Skeletal muscle tissue (tissue), 4 donors: ENCODE results near the gene GDPGP1. TPM values are rescaled to one million over a fixed set of nuclear protein-coding genes. Genes with fewer than 3 reads are reported as not detected.

Experiments used
- H3K27ac ChIP-seq: one replicate; pipeline ENCODE4 v1.7.0; 2013; ENCODE audit warnings: mild to moderate bottlenecking, low read depth, low read length, inconsistent platforms
- H3K27me3 ChIP-seq, 3 donors: one replicate each; pipeline ENCODE4 v1.7.0; 2013; ENCODE audit warnings: low read length in 3 of 3; ENCODE audit not compliant: control insufficient read depth in 3 of 3, insufficient read depth in 3 of 3
- H3K36me3 ChIP-seq, 3 donors: one replicate each; pipeline ENCODE4 v1.7.0; 2013; ENCODE audit warnings: low read length in 3 of 3; ENCODE audit not compliant: control insufficient read depth in 3 of 3, insufficient read depth in 3 of 3
- H3K4me1 ChIP-seq, 3 donors: one replicate each; pipeline ENCODE4 v1.7.0; 2013; ENCODE audit warnings: low read length in 3 of 3, mild to moderate bottlenecking in 3 of 3; ENCODE audit not compliant: control insufficient read depth in 3 of 3, insufficient read depth in 3 of 3
- H3K4me3 ChIP-seq, 3 donors: one replicate each; pipeline ENCODE4 v1.7.0; 2013; ENCODE audit warnings: low read length in 3 of 3
- H3K9ac ChIP-seq, 3 donors: one replicate each; pipeline ENCODE4 v1.7.0; 2013; ENCODE audit warnings: low read length in 3 of 3, mild to moderate bottlenecking in 3 of 3, moderate library complexity in 2 of 3, low read depth in 1 of 3
- H3K9me3 ChIP-seq, 3 donors: one replicate each; pipeline ENCODE4 v1.7.0; 2013; ENCODE audit warnings: low read length in 3 of 3; ENCODE audit not compliant: control insufficient read depth in 3 of 3
- total RNA-seq: library from RNA; depleted of rRNA; stranded (reverse); fragments of >200 nt; gene quantifications from one replicate; pipeline ENCODE4 v1.2.3, GENCODE V29; 2014
- donor health status: Osteomylitis.

GDPGP1 gene
- total RNA-seq, 1 donor from 2014 or later, result 3.1 TPM

DNA sequence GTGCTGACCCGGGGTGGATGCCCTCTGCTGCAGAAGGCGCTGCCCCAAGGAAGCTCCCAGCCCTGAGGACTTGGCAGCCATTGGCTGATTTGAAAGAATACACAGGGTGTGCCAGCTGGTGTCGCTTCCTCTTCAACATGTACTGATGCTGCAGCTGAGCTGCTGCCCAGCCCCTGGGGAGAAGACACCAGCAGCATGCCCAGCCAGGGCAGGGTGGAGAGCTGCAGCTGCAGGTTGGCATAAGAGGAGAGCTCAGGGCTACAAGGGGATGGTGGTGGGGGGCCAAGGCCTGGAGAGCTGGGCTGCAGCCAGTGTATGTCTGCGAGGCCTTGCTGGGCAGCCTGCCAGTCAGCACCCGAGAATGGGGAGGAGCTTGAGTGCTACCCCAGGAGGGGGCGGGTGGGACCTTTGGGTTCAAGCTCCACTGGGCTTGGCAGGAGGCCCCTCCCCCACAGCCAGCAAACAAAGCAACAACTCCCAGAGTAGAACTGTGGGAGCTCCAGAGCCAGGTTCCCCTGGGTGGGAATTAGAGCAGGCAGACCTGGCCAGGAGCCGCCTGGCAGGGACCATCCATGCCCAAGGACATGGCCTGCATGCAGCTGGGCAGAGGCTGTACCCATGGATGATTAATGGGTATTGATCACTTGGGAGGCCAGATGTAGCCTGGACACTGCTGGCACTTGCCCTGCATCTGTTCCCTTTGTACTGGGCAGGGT is 42.1 kb upstream of the GDPGP1 start:
- Histone ChIP-seq H3K36me3 (no peaks in the 10 kb centered on the region), H3K27me3 (no peaks in the 10 kb centered on the region), H3K27ac (no peak overlapping the region), H3K9ac (peak overlapping the region in 1 of 3 donors; percentile 40), H3K4me1 (peaks cover 25 to 36% (median 26%) of the 10 kb centered on the region in 3 donors), H3K4me3 (no peak overlapping the region), H3K9me3 (no peaks in the 10 kb centered on the region)

GRCh38 chr15:90192961-90193786 is 40.8 kb upstream of the GDPGP1 start:
- Histone ChIP-seq H3K4me3 (peak overlapping the region in 1 of 3 donors; percentile 35), H3K4me1 (peaks cover 25 to 36% (median 26%) of the 10 kb centered on the region in 3 donors), H3K9me3 (no peaks in the 10 kb centered on the region), H3K36me3 (no peaks in the 10 kb centered on the region), H3K27ac (peak overlapping the region; percentile 47), H3K27me3 (no peaks in the 10 kb centered on the region), H3K9ac (peak overlapping the region in 2 of 3 donors; percentile 13 to 47)

- H3K36me3 ChIP-seq, result no peaks in the 10 kb centered on the region
Measured at GRCh38 chr15:90194655-90195054, 39.4 kb upstream of the GDPGP1 start.

GRCh38 chr15:90200534-90201129 is 33.4 kb upstream of the GDPGP1 start:
- H3K9ac ChIP-seq, result peak overlapping the region in 2 of 3 donors; percentile 64 to 80
- H3K4me1 ChIP-seq, result peaks cover 16 to 20% (median 19%) of the 10 kb centered on the region in 3 donors
- peaks cover 0 to 2% (median 2%) of the 10 kb centered on the region in 3 donors for H3K36me3 ChIP-seq
- H3K27ac ChIP-seq, result no peak overlapping the region
- no peaks in the 10 kb centered on the region for H3K9me3 ChIP-seq
- H3K4me3 ChIP-seq, result peak overlapping the region; percentile 57 to 81 (median 76)
- no peaks in the 10 kb centered on the region for H3K27me3 ChIP-seq

More at GRCh38 chr15:90194655-90195054, 39.4 kb upstream of the GDPGP1 start:
- Histone ChIP-seq H3K4me3 (no peak overlapping the region), H3K9me3 (no peaks in the 10 kb centered on the region), H3K27ac (no peak overlapping the region), H3K9ac (no peak overlapping the region), H3K27me3 (no peaks in the 10 kb centered on the region), H3K4me1 (peaks cover 25 to 36% (median 26%) of the 10 kb centered on the region in 3 donors)

GRCh38 chr15:90201130-90201943 is 32.7 kb upstream of the GDPGP1 start, which contains the start of gene SEMA4B:
TSS of gene SEMA4B (plus strand) at chr15:90201330. CDS start at chr15:90201579, 249 bp downstream.
- H3K27ac ChIP-seq, result peak within 1 kb of the TSS; percentile 7
- peak within 1 kb of the TSS; percentile 59 to 81 (median 76) for H3K4me3 ChIP-seq
- H3K36me3 ChIP-seq, result peaks cover 0 to 4% (median 2%) of the 10 kb centered on the region in 3 donors
- H3K4me1 ChIP-seq, result peaks cover 16 to 20% (median 19%) of the 10 kb centered on the region in 3 donors
- H3K9ac ChIP-seq, result peak within 1 kb of the TSS; percentile 64 to 80 (median 65)
- H3K9me3 ChIP-seq, result no peaks in the 10 kb centered on the region
- H3K27me3 ChIP-seq, result no peaks in the 10 kb centered on the region

DNA sequence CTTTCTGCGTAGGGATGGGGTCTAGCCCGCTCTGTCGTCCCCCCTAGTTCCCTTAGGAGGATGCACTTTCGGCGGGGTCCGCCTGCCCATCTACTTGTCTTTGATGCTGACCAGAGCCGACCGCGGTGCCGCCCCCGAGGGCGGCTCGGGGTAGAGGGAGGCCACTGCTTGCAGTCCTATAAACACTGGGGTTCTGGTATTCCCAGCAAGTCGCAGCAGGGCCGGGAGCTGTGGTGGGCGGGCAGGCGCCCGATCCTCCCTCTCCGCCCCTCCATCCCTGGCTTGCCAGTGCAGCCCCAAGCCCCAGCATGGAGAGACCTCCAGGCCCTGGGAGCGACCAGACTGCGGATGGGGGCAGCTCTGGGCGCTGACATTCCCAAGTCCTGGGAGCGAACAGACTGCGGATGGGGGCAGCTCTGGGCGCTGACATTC is 32.0 kb upstream of the GDPGP1 start:
- peak overlapping the region; percentile 59 to 81 (median 76) for H3K4me3 ChIP-seq
- peaks cover 0 to 6% (median 2%) of the 10 kb centered on the region in 3 donors for H3K36me3 ChIP-seq
- H3K27me3 ChIP-seq, result no peaks in the 10 kb centered on the region
- H3K9ac ChIP-seq, result peak overlapping the region in 2 of 3 donors; percentile 64 to 80
- H3K9me3 ChIP-seq, result no peaks in the 10 kb centered on the region
- H3K4me1 ChIP-seq, result peaks cover 16 to 20% (median 19%) of the 10 kb centered on the region in 3 donors
- no peak overlapping the region for H3K27ac ChIP-seq

DNA sequence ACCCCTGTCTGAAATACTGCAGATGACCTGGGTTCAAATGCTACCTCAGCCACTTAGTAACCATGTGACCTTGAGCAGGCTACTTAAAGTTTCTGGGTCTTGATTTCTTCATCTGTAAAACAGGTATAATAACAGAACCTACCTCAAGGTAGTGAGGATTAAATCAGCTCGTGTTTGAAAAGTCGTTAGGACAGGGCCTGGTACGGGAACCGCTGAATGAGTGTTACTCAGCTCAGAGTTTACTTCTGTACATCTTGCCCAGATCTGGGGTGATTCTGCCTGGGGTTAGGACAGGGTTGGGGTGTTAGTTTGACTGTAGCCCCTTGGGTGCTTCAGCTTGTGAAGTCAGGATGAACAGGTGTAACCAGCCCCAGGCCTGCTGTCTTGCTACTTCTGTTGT is 31.1 kb upstream of the GDPGP1 start:
- H3K4me1 ChIP-seq, result peaks cover 16 to 25% (median 19%) of the 10 kb centered on the region in 3 donors

GRCh38 chr15:90203473-90203872 is 30.5 kb upstream of the GDPGP1 start:
- Histone ChIP-seq H3K4me1 (peaks cover 16 to 25% (median 19%) of the 10 kb centered on the region in 3 donors), H3K4me3 (no peak overlapping the region), H3K27ac (no peak overlapping the region)

More for the DNA sequence above, 31.1 kb upstream of the GDPGP1 start:
- Histone ChIP-seq H3K27ac (no peak overlapping the region), H3K4me3 (no peak overlapping the region), H3K27me3 (no peaks in the 10 kb centered on the region), H3K36me3 (peaks cover 0 to 6% (median 2%) of the 10 kb centered on the region in 3 donors), H3K9me3 (no peaks in the 10 kb centered on the region), H3K9ac (no peak overlapping the region)

GRCh38 chr15:90203922-90204321 is 30.1 kb upstream of the GDPGP1 start:
- Histone ChIP-seq H3K36me3 (peaks cover 0 to 8% (median 2%) of the 10 kb centered on the region in 3 donors), H3K9ac (peak overlapping the region in 1 of 3 donors; percentile 8), H3K27me3 (no peaks in the 10 kb centered on the region), H3K4me1 (peaks cover 16 to 25% (median 19%) of the 10 kb centered on the region in 3 donors), H3K9me3 (no peaks in the 10 kb centered on the region), H3K4me3 (no peak overlapping the region), H3K27ac (no peak overlapping the region)

More at GRCh38 chr15:90203473-90203872, 30.5 kb upstream of the GDPGP1 start:
- Histone ChIP-seq H3K9me3 (no peaks in the 10 kb centered on the region), H3K36me3 (peaks cover 0 to 8% (median 2%) of the 10 kb centered on the region in 3 donors), H3K27me3 (no peaks in the 10 kb centered on the region), H3K9ac (peak overlapping the region in 1 of 3 donors; percentile 8)
